Activated B cell treated with CpG ODN at 0.5 μM for 24 hours (primary cell): ENCODE data around the gene AMFR. TPM values are rescaled to one million over a fixed set of nuclear protein-coding genes. Genes with fewer than 3 reads are reported as not detected.
"Not testable (repeated sequence)": the region's sequence is repeated elsewhere in the genome, so short reads cannot be mapped to it uniquely, and the experiment has no call there.

ENCODE experiments used
- ATAC-seq: fragments of 200-7000 bp; cut with Tn5 transposase; one replicate; pipeline ENCODE4 v1.10.0; 2021; ENCODE audit warnings: low read depth, mild to moderate bottlenecking, moderate library complexity
- CTCF ChIA-PET: fragments of 350-600 bp; sonication (Branson Sonifier 250); formaldehyde crosslinking; loops from one replicate; lab custom pipeline; 2021; ENCODE audit warnings: antibody characterized with exemption; lab: Charles Lee
- POLR2A ChIA-PET: fragments of 350-600 bp; sonication (Branson Sonifier 250); formaldehyde crosslinking; loops from one replicate; lab custom pipeline; 2021; ENCODE audit warnings: antibody characterized with exemption; lab: Charles Lee
- DNase-seq: peaks from one replicate; pipeline ENCODE4 v3.0.0; 2022
- H3K27ac Mint-ChIP-seq: one replicate; pipeline ENCODE4 v1.8.0; 2020; ENCODE audit warnings: mixed read lengths
- H3K27me3 Mint-ChIP-seq: one replicate; pipeline ENCODE4 v1.8.0; 2021; ENCODE audit warnings: mixed read lengths
- H3K36me3 Mint-ChIP-seq: one replicate; pipeline ENCODE4 v1.8.0; 2021; ENCODE audit warnings: low read depth, mixed read lengths
- H3K4me1 Mint-ChIP-seq: one replicate; pipeline ENCODE4 v1.8.0; 2021; ENCODE audit warnings: mixed read lengths
- H3K4me3 Mint-ChIP-seq: one replicate; pipeline ENCODE4 v1.8.0; 2020; ENCODE audit warnings: mild to moderate bottlenecking, mixed read lengths
- H3K9me3 Mint-ChIP-seq: one replicate; pipeline ENCODE4 v1.8.0; 2020; ENCODE audit warnings: mixed read lengths
- intact Hi-C: fragments of 100-400 bp; cut with micrococcal nuclease; formaldehyde crosslinking; loops from one replicate; pipeline ENCODE4 v1.15.1; 2024
- total RNA-seq: library from RNA; stranded (reverse); gene quantifications from 2 replicates; pipeline ENCODE4 v1.2.3, GENCODE V29; 2022
- TF ChIP-seq, protein P1 (sequence below): fragments of 200-600 bp; IDR thresholded peaks from one replicate; pipeline ENCODE4 v1.8.0; 2022; ENCODE audit warnings: antibody characterized with exemption, mild to moderate bottlenecking

AMFR gene
- total RNA-seq, 1 donor from 2014 or later, result 134 TPM

DNA sequence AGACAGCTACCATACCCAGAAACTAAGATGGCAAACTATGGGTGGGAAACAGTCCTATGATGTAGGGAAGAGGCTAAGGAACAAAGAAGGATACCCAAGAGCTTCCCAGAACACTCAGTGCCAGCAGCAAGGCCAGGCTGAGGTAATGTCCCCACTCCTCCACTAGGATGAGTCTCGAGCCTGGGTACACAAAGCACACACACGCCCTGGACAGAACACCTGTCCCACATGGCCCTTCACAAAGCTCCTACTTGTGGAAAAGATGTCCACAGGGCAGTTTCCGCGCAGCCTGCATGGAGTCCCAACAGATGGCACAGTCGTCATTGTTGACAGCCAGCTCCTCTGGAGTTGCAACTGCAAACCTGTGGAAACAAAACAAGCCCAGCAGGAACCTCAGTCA is 23.9 kb downstream of the AMFR start:
- peaks cover 72% of the 10 kb centered on the region for H3K36me3 Mint-ChIP-seq
- no peaks in the 10 kb centered on the region for H3K27me3 Mint-ChIP-seq
- TF ChIP-seq, protein P1, sequence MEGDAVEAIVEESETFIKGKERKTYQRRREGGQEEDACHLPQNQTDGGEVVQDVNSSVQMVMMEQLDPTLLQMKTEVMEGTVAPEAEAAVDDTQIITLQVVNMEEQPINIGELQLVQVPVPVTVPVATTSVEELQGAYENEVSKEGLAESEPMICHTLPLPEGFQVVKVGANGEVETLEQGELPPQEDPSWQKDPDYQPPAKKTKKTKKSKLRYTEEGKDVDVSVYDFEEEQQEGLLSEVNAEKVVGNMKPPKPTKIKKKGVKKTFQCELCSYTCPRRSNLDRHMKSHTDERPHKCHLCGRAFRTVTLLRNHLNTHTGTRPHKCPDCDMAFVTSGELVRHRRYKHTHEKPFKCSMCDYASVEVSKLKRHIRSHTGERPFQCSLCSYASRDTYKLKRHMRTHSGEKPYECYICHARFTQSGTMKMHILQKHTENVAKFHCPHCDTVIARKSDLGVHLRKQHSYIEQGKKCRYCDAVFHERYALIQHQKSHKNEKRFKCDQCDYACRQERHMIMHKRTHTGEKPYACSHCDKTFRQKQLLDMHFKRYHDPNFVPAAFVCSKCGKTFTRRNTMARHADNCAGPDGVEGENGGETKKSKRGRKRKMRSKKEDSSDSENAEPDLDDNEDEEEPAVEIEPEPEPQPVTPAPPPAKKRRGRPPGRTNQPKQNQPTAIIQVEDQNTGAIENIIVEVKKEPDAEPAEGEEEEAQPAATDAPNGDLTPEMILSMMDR, result no peak
- POLR2A ChIA-PET, result interaction anchor here (0.5 to 0.8 kb wide), 4 partner anchors 17 to 47 kb away, joined by 3 to 9 read pairs (median 4); no protein-coding TSS in a partner anchor
- peaks cover 2% of the 10 kb centered on the region for H3K4me1 Mint-ChIP-seq
- H3K4me3 Mint-ChIP-seq, result no peak overlapping the region
- intact Hi-C loops, result loop anchor here (1.0 to 2.0 kb wide), 2 partner anchors 23 to 50 kb away; partner anchors contain the start of genes AMFR, NUDT21 and OGFOD1
- no peaks in the 10 kb centered on the region for H3K9me3 Mint-ChIP-seq
- ATAC-seq (peak; percentile 70), DNase-seq (no peak)
- H3K27ac Mint-ChIP-seq, result peak overlapping the region; percentile 21
- CTCF ChIA-PET, result interaction anchor here (1.1 to 1.4 kb wide), 4 partner anchors 18 to 301 kb away, joined by 4 to 5 read pairs (median 4); partner anchors contain the start of genes NUDT21 and OGFOD1

DNA sequence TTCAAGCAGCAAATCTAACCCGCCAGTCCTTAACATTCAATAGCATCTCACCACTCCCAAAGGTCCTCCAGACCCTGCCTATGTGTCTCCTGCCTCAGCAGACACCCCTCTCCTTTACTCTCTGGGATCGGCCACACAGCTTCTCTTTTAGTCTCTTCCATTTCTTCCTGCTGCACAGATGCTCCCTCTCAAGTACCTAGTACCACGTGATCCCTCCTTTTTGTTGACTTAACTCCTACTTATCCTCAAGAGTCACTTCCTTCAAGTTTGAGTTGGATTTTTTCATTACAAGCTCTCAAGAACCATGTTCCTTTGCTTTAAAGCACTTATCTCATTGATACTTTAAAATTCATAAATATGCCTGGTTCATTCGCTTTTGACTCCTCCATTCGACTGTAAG is 24.9 kb downstream of the AMFR start:
- H3K9me3 Mint-ChIP-seq, result no peaks in the 10 kb centered on the region
- H3K27me3 Mint-ChIP-seq, result no peaks in the 10 kb centered on the region
- no peak overlapping the region for H3K4me3 Mint-ChIP-seq
- no peak for DNase-seq
- no peak overlapping the region for H3K27ac Mint-ChIP-seq
- intact Hi-C loops, result loop anchor here (2.0 kb wide), 1 partner anchor 24 kb away; the partner anchor contains the start of gene AMFR
- POLR2A ChIA-PET, result interaction anchor here (0.8 to 1.1 kb wide), 2 partner anchors 18 to 21 kb away, joined by 3 read pairs; no protein-coding TSS in a partner anchor
- TF ChIP-seq, protein P1, result no peak
- CTCF ChIA-PET, result interaction anchor here (1.1 to 1.3 kb wide), 2 partner anchors 17 to 26 kb away, joined by 4 read pairs; no protein-coding TSS in a partner anchor
- H3K4me1 Mint-ChIP-seq, result peaks cover 4% of the 10 kb centered on the region
- H3K36me3 Mint-ChIP-seq, result peaks cover 75% of the 10 kb centered on the region
- ATAC-seq, result no peak

DNA sequence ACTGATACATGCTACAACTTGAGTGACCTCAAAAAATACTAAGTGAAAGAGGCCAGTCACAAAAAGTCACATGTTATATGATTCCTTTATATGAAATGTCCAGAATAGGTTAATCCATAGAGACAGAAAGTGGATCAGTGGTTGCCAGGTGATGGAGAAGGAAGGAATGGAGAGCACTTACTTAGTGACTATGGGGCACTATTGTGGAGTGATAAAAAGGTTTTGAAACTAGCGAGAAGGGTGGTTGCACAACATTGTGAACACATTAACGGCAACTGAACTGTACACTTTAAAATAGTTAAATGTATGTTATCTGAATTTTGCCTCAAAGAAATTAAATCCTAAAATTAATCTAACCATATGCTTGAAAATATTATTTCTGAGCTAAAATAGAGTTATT is 25.9 kb downstream of the AMFR start:
- ChIA-PET POLR2A (interaction anchor here (1.1 kb wide), 1 partner anchor 19 kb away, joined by 3 read pairs; no protein-coding TSS in a partner anchor), CTCF (no interaction called here)
- ATAC-seq (no peak), DNase-seq (no peak)
- H3K36me3 Mint-ChIP-seq, result peaks cover 72% of the 10 kb centered on the region
- peaks cover 3% of the 10 kb centered on the region for H3K4me1 Mint-ChIP-seq
- H3K4me3 Mint-ChIP-seq, result no peak overlapping the region
- no peaks in the 10 kb centered on the region for H3K27me3 Mint-ChIP-seq
- TF ChIP-seq, protein P1, result no peak
- intact Hi-C loops, result no loop called here
- no peak overlapping the region for H3K27ac Mint-ChIP-seq
- H3K9me3 Mint-ChIP-seq, result no peaks in the 10 kb centered on the region

GRCh38 chr16:56399047-56399446 is 26.3 kb downstream of the AMFR start:
- TF ChIP-seq, protein P1, result no peak
- DNase-seq, result no peak
- no peaks in the 10 kb centered on the region for H3K9me3 Mint-ChIP-seq
- H3K27me3 Mint-ChIP-seq, result no peaks in the 10 kb centered on the region
- no peak overlapping the region for H3K4me3 Mint-ChIP-seq
- H3K27ac Mint-ChIP-seq, result no peak overlapping the region
- peaks cover 3% of the 10 kb centered on the region for H3K4me1 Mint-ChIP-seq
- no peak for ATAC-seq
- intact Hi-C loops, result no loop called here
- ChIA-PET POLR2A (no interaction called here), CTCF (no interaction called here)
- H3K36me3 Mint-ChIP-seq, result peaks cover 69% of the 10 kb centered on the region

DNA sequence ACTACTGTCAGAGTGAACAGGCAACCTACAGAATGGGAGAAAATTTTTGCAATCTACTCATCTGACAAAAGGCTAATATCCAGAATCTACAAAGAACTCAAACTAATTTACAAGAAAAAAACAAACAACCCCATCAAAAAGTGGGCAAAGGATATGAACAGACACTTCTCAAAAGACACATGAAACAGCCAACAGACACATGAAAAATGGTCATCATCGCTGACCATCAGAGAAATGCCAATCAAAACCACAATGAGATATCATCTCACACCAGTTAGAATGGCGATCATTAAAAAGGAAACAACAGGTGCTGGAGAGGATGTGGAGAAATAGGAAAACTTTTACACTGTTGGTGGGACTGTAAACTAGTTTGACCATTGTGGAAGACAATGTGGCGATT is 28.6 kb downstream of the AMFR start:
- H3K27ac Mint-ChIP-seq, ATAC-seq, H3K4me1 Mint-ChIP-seq, H3K9me3 Mint-ChIP-seq, H3K27me3 Mint-ChIP-seq, POLR2A ChIA-PET, CTCF ChIA-PET, H3K4me3 Mint-ChIP-seq, intact Hi-C loops, DNase-seq: not testable (repeated sequence)
- peaks cover 73% of the 10 kb centered on the region for H3K36me3 Mint-ChIP-seq
